GM21528 (cell line): ENCODE data around the gene DNASE1L3.
"Not testable (repeated sequence)": the region's sequence is repeated elsewhere in the genome, so short reads cannot be mapped to it uniquely, and the experiment has no call there.

ENCODE experiments used
- ATAC-seq: cut with Tn5 transposase; IDR thresholded peaks from one replicate; pipeline ENCODE4 v1.9.1; 2021; ENCODE audit warnings: mild to moderate bottlenecking, moderate library complexity; ENCODE audit not compliant: unreplicated experiment, low FRiP score

Gene DNASE1L3

DNA sequence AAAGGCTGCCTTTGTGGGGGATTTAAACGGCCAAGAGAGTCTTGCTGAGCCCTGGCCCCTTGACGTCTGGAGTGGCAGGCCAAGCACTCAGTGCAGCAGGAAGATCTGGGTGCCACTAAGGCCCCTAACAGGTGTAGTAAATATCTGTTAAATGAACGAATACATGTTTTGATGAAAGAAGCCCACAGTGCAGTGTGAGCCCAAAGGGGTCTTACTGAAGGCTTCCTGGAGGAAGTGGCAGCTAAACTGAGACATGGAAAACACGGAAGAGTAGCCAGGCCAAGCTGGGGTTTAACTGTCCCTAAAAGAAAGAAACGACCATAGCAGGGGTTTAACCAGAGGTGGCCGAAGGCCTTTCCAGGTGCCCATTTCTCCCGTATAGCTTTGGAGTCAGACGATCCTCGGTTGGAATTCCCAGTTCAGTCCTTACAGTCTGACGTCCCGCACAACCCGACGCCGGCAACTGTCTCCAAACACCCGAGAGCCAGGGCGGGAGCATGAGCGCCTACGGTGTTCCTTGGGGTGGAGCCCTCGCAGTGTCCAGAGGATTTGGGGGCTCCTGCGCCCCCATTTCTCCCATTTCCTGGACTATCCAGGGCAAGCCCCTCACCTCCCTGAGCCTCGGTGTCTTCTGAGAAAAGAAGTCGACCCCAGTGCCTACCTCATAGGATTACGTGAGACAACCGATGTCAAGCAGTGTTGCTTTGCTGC is 25.9 kb upstream of the DNASE1L3 start:
- ATAC-seq: no peak

DNA sequence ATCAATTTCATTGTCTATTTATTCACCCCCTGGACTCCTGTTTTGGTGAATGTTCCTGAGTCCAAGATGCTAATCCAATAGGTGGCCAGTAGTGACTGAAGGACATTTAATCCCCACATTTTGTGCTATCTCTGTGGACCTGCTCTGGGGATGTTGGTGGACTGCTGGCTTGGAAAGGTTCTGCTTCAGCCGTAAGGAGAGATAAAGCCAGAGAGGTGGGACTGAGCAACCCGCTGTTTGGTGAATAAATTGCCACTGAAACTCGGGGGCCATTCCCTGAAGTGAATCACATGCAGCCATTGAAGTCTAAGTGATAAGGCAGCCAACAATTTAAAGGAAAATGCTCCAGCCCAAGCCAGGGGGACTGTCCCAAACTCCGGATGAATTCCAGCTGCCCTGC is 25.2 kb upstream of the DNASE1L3 start:
- ATAC-seq: no peak

DNA sequence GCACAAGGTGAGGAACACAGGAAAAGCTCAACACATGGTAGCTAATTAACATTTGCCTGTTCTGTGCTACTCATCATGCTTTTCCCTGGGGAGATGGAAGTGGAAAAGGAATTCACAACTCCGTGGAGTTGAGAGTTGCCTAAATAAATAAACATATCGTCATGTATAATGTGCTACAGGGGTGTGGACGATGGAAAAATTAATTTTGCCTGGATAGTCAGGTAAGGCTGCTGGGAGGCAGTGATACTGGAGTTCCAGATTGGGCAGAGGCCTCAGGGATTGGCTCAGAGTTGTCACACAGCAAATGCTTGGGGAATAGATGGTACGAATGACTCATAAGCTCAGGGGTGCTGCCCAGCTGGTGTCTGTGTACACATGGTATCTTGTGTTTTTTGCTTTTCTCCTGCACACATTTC is 23.8 kb upstream of the DNASE1L3 start:
- no peak for ATAC-seq

GRCh38 chr3:58231666-58232065 is 20.9 kb upstream of the DNASE1L3 start:
- ATAC-seq: no peak

DNA sequence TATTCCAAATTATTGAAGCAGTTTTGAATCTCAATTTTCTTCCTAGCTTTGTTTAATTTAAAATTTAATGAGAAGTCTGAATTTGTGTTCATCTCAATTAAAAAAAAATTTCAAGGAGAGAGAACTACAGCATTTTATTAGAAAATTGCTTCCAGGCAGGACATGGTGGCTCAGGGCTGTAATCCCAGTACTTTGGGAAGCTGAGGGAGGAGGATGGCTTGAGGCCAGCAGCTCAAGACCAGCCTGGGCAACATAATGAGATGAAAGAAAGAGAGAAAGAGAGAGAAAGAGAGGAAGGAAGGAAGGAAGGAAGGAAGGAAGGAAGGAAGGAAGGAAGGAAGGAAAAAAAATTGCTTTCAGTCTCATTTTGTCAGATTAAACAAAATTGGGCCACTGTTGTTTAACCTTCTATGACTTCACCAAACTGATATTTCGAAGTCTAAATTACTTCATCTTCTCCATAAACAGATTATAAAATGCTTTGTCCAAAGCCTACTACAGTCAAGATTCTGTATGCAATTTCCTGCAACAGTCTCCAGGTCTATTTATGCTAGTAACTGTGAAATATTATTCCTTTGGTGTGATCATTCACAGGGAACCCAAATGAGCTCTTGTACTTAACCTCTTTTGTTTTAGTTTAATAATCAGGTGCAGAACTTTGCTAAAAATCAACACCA is 20.2 kb upstream of the DNASE1L3 start:
- ATAC-seq: no peak

- ATAC-seq: not testable (repeated sequence)
Measured at GRCh38 chr3:58227933-58228332, 17.2 kb upstream of the DNASE1L3 start.

DNA sequence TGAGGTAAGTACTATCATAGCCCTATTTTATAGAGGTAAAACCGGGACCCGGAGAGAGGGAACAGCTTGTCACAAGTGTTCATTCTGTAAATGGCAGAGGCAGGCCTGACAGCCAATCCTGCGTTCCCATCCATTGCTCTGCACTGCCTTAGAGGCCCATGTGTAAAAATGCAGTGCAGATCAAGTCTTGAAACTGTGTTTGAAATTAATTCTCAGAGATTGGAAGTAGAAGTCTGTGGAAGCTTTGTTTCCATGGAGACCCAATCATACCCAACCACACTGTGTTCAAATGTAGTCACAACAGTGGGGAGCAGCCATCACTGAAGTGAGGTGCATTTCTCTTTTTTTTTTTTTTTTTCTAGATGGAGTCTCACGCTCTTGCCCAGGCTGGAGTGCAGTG is 13.1 kb upstream of the DNASE1L3 start:
- ATAC-seq: no peak

DNA sequence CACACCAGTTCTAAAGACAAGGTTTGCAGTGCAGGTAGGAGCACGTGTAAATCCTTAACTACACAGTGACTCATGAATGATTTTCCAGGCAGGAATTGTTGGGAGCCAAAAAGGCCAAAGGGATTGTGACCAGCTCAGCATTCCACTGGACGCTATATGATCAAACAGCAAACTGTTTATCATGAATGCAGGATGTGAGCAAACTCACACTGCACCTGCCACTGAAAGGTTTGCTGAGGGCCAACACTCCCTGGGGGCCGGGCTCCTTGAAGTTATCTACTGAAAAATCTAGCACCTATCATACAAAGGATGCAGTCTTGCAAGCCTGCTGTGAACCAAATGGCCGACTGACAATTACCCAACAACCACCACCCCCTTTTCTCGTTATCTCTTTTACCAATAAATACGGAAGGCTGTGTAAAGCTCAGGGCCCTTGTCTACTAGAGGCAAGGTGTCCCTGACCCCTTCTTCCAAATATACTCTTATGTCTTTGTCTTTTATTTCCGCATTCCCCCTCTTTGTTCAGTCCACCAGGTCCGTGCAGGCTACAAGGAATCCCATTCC is 11.5 kb upstream of the DNASE1L3 start:
- no peak for ATAC-seq

- no peak for ATAC-seq
Measured at GRCh38 chr3:58218904-58219303, 8.1 kb upstream of the DNASE1L3 start.

DNA sequence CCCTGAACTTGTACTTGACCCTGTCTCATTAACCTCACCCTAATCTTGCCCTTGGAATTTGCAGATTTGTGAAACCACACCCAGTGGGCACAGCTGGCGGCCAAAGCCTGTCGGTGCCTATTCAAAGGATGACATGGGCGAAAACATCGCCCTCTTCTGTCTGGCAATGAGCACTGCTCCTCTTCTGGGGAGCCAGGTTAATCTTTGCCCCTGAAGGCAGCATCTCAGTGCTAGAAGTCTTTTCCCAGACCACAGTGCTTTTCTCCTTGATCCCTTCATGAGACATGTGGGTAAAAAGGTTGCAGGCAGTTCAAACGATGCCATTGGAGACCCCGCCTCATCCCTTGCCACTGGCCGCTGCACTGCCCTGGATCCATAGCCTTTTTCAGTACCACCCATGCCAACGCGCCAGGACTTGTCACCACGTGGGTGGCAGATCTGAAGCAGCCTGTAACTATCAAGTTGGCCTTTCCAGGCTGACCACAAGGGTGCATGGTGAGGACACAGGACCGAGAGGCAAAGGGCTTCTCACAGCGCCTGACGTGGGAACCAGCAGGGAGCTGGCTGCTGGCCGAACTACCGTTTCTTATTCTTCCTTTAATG is 6.5 kb upstream of the DNASE1L3 start:
- ATAC-seq: no peak

DNA sequence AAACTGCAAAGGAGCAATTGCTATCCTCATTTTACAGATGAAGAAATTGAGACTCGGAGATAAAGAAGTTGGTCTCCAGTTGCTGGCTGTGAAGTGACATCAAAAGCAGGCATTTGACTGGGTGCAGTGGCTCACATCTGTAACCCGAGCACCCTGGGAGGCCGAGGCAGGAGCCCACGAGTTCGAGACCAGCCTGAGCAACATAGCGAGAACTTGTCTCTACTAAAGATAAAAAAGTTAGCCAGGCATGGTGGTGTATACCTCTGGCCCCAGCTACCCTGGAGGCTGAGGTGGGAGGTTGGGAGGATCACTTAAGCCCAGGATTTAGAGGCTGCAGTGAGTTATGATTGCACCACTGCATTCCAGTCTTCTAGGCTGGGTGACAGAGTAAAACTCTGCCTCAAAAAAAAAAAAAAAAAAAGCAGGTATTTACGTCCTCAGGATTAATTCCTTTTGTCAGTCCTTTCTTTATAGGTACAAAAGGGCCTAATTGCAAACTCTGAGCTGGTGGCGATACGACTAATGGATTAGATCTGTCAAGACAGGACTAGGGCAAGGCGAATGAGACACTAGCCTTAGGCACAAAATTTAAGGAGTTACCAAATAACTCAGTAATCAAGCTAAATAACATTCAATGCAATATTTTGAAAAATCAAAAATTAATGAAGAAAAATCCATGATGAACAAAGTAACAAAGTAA is 5.9 kb upstream of the DNASE1L3 start:
- no peak for ATAC-seq

GRCh38 chr3:58215317-58216025 is 4.7 kb upstream of the DNASE1L3 start:
- peak; percentile 6 for ATAC-seq

DNA sequence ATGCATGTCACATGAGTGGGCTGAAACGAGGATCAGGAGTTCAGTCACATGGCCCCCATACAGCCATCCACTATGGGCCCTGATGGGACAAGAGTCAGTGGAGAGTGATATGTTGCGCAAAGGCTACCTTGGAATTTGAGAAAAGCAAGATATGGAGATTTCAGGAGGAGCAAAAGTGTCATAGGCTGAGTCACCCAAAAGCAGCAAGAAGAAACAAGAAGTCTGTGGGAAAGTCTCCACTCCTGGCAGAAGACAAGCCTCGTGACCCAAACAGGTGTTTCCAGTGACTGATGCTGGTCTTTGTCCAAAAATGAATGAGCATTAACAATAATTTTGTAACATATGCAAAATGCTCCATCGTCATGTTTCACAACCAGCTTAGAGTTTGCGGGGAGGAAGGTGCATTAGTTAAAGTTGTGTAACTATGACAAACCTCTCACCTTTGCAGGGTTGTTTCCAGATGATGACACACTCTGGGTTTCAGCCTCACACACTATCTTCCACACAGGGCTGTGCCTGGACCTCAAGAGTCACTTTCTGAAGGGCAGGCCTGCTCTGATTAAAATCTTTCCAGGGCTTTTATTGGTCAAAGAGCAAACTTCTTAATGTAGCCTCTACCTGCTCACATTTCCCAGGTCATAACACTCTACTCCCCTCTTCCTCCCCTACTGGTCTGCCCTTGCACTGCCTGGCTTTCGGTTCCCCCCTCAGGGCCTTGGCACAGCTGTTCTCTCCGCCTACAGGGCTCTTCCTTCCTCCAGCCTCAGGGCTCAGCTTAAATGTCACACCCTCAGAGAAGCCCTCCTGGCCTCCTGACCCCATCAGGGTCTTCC is 3.9 kb upstream of the DNASE1L3 start:
- ATAC-seq: peak; percentile 83

DNA sequence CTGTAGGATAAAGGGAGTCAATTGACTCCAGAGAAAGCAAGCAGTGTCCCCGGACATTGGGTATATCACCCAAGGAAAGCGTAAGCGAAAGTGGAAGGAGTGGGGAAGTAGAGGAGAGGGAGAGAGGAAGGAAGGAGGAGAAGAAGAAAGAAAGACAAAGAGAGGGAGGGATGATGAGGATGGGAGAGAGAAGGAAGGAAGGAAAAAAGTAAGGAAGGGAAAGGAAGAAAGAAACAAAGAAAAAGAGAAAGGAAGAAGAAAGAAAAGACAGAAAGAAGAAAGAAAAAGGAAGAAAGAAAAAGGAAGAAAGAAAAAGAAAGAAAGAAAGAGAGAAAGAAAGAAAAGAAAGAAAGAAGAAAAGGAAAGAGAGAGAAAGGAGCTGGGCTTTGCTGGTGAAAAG is 839 bp downstream of the DNASE1L3 start:
- no peak for ATAC-seq

DNA sequence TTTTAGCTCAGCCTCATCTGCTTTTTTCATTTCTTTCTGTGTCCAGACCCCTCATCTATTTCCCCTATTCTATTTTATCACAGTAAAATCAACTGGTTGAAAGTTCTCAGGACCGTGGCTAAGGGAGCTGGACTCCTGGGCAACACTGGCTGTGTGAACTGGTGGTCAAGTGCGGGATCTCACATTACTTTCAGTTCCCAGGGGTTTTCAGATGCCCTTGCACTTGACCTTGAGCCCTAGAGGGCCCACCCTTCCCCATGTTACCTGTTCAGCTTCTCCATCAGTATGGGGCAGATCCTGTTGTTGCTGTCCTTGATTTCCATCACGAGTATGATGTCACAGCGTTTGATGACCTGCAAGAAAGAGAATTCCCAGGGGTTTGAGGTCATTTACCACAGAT is 2.8 kb downstream of the DNASE1L3 start:
- no peak for ATAC-seq

GRCh38 chr3:58206406-58207011 is 4.3 kb downstream of the DNASE1L3 start:
- ATAC-seq: no peak

DNA sequence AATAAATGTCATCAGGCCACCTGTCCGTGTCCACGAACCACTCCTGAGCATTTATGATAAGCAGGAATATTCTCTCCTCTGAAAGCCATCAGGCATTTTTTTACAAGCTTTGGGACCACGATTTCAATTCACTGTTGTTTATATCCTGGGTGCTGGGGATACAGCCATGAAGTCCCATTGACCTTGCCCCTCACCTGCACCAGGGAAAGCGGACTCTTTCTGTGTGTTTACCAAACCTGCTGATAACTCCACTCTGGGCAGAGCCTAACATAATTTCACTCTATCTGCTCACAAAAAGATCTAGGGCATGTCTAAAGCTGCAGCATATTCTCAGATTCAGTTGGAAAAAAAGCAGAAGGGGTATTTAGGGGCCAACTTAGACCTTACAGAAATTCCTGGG is 4.8 kb downstream of the DNASE1L3 start:
- ATAC-seq: no peak

- ATAC-seq: no peak
Measured at GRCh38 chr3:58204720-58205119, 6.1 kb downstream of the DNASE1L3 start.

- no peak for ATAC-seq
Measured at GRCh38 chr3:58203541-58203940, 7.2 kb downstream of the DNASE1L3 start.
